OCI-M1 (cell line): Measurements from ENCODE around the gene PIPOX.

Source experiments
- DNase-seq: peaks from one replicate; lab custom pipeline; 2025; lab: John Stamatoyannopoulos, UW

The PIPOX gene

GRCh38 chr17:29048440-29049368, 5.8 kb downstream of the PIPOX start:
- DNase-seq = peak; percentile 20

GRCh38 chr17:29049541-29050145, 6.7 kb downstream of the PIPOX start:
- DNase-seq = no peak

- DNase-seq = no peak
Observed at GRCh38 chr17:29050176-29050575, 7.2 kb downstream of the PIPOX start.

- no peak for DNase-seq
Observed at GRCh38 chr17:29051194-29051593, 8.3 kb downstream of the PIPOX start.

- DNase-seq = no peak
Observed at GRCh38 chr17:29051731-29052130, 8.8 kb downstream of the PIPOX start.

- DNase-seq = no peak
Observed at GRCh38 chr17:29054835-29055234, 11.9 kb downstream of the PIPOX start.

GRCh38 chr17:29057361-29057760, 14.4 kb downstream of the PIPOX start:
- no peak for DNase-seq

- no peak for DNase-seq
Observed at GRCh38 chr17:29058391-29058790, 15.4 kb downstream of the PIPOX start.

- no peak for DNase-seq
Observed at GRCh38 chr17:29059281-29059680, 16.3 kb downstream of the PIPOX start.

- DNase-seq = no peak
Observed at GRCh38 chr17:29060475-29060874, 17.5 kb downstream of the PIPOX start.

GRCh38 chr17:29061036-29061435, 18.1 kb downstream of the PIPOX start:
- DNase-seq = peak; percentile 95

- DNase-seq = no peak
Observed at GRCh38 chr17:29062215-29062614, 19.3 kb downstream of the PIPOX start.

- DNase-seq = peak; percentile 82
Observed at GRCh38 chr17:29063992-29064391, 21.1 kb downstream of the PIPOX start.

- no peak for DNase-seq
Observed at GRCh38 chr17:29066047-29066446, 23.1 kb downstream of the PIPOX start.

GRCh38 chr17:29066606-29067005, 23.7 kb downstream of the PIPOX start:
- no peak for DNase-seq

- DNase-seq = no peak
Observed at GRCh38 chr17:29068818-29069217, 25.9 kb downstream of the PIPOX start.

- no peak for DNase-seq
Observed at GRCh38 chr17:29069526-29070041, 26.6 kb downstream of the PIPOX start.

- no peak for DNase-seq
Observed at GRCh38 chr17:29070308-29070707, 27.4 kb downstream of the PIPOX start.

- no peak for DNase-seq
Observed at GRCh38 chr17:29070781-29071180, 27.8 kb downstream of the PIPOX start.

GRCh38 chr17:29071303-29071702, 28.4 kb downstream of the PIPOX start:
- no peak for DNase-seq

GRCh38 chr17:29073045-29073444, 30.1 kb downstream of the PIPOX start:
- no peak for DNase-seq

- no peak for DNase-seq
Observed at GRCh38 chr17:29073520-29073919, 30.6 kb downstream of the PIPOX start.

GRCh38 chr17:29074488-29074887, 31.5 kb downstream of the PIPOX start:
- no peak for DNase-seq
